ENCODE measurements around the gene HPS6. TPM values are rescaled to one million over a fixed set of nuclear protein-coding genes. Genes with fewer than 3 reads are reported as not detected.
A peak's percentile ranks its signal among the peaks of the same experiment; 100 is the strongest.

Gene HPS6
- total and polyA plus RNA-seq, 9 of the 15 experiments (the other 6 are each of a cell fraction or from before 2014, with no cell fraction given): 0.45 to 14.0 (median 4.5) TPM

DNA sequence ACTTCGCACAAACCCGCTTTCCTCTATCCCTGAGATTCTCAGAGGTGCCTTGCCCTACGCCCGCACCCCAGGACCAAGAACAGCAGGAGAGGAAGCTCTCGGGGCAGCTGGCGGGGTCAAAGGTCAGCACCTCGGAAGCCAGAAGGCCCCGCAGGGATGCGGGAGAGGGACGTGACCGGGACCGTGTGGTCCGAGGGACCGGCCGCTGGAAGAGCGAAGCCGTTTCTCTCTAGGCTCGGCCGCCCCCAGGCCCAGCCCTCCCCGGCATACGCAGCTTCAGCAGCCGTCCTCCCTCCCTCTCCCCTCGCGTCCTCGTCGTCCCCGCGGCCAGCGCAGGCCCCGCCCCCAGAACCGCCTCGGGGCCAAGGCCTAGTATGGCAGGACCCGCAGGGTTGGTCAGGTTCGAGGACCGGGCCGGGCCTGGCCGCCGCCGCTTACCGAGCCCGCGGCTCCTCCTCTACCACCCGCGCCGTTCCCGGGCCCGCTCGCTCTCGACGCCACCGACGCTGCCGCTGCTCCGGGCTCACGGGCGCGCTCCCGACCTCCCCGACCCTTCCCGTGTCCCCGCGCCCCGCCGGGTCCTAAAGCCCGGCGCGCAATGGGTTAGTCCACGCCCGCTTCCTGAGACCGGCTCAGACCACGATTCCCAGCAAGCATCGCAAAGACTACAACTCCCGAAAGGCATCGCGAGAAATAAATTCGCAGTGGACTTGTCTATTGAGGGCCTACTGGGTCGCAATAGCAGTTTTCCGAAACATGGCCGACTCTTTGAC, 9.3 kb upstream of the HPS6 start, which contains the start of gene ARMH3 (continued):
- TF ChIP-seq NONO (IDR thresholded peaks at IDR 0.05; ENCODE audit: low read depth in 2 of 2, low read length in 1 of 2): peak; percentile 45 to 71; a peak in 3 of 4 replicates
- TF ChIP-seq SREBF2 (CRISPR knock-in tag; IDR thresholded peaks at IDR 0.05): no peak
- TF ChIP-seq ZC3H11A (IDR thresholded peaks at IDR 0.05; ENCODE audit: low read depth, low read length): no peak
- TF ChIP-seq, protein P1, sequence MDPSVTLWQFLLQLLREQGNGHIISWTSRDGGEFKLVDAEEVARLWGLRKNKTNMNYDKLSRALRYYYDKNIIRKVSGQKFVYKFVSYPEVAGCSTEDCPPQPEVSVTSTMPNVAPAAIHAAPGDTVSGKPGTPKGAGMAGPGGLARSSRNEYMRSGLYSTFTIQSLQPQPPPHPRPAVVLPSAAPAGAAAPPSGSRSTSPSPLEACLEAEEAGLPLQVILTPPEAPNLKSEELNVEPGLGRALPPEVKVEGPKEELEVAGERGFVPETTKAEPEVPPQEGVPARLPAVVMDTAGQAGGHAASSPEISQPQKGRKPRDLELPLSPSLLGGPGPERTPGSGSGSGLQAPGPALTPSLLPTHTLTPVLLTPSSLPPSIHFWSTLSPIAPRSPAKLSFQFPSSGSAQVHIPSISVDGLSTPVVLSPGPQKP (CRISPR knock-in tag; IDR thresholded peaks at IDR 0.05): no peak
- TF ChIP-seq, protein P2, sequence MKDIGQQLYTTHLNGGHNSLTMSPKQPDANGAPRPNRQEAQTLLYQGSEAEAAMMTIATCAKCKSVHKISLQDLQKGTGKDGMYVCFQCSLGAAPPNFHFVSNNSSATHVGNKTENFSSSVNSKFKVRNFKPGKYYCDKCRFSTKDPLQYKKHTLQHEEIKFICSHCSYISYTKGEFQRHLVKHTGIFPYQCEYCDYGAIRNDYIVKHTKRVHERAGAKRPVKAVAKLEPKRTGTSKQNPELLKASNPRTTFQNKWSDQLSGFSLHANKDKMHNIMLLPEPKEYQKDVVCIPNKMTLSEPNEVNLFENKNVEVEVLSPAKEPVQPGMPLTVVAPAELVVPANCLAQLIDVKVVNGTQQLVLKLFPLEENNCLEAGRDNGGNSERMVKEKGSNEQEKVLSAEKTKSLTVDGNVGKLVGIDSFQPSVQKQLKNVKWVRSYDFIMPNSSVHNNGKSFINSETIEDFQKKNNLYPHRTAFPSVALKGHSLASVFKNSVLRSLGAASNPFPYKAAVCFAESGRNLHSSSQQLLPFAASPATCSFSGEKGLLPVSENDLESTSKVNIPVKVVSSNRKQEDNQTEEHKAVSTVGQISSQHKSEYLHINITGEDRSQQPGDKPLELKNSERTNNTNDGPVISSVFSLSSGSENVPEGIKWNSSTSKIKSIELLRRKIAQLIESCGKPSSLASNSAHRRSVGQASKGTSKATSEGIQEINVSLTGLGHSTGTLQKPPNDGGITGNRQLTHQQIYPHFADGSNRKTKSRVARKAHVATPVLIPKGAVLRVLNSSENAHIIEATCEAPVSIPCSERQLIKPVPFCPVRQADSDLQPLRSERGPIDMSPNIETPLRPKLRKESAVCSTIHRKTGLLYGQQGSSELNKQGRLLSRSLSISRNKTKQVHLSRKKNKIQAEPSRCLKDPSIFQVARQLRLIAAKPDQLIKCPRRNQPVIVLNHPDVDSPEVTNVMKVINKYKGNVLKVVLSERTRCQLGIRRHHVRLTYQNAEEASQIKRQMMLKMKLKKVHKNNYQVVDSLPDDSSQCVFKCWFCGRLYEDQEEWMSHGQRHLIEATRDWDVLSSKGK (CRISPR knock-in tag; IDR thresholded peaks at IDR 0.05): no peak
- TF ChIP-seq KLF13 (tag; IDR thresholded peaks at IDR 0.05; ENCODE audit: borderline replicate concordance, low read depth): 0 out of 2 replicates have a peak, but pooled peaks have one; percentile 28
- TF ChIP-seq NRF1 (conservative IDR thresholded peaks at IDR 0.05 in 1 of 2, IDR thresholded peaks at IDR 0.05 in 1 of 2): peak; percentile 75 to 81
- no peak for TF ChIP-seq ZSCAN29 (IDR thresholded peaks at IDR 0.05)
- TF ChIP-seq, protein P3, sequence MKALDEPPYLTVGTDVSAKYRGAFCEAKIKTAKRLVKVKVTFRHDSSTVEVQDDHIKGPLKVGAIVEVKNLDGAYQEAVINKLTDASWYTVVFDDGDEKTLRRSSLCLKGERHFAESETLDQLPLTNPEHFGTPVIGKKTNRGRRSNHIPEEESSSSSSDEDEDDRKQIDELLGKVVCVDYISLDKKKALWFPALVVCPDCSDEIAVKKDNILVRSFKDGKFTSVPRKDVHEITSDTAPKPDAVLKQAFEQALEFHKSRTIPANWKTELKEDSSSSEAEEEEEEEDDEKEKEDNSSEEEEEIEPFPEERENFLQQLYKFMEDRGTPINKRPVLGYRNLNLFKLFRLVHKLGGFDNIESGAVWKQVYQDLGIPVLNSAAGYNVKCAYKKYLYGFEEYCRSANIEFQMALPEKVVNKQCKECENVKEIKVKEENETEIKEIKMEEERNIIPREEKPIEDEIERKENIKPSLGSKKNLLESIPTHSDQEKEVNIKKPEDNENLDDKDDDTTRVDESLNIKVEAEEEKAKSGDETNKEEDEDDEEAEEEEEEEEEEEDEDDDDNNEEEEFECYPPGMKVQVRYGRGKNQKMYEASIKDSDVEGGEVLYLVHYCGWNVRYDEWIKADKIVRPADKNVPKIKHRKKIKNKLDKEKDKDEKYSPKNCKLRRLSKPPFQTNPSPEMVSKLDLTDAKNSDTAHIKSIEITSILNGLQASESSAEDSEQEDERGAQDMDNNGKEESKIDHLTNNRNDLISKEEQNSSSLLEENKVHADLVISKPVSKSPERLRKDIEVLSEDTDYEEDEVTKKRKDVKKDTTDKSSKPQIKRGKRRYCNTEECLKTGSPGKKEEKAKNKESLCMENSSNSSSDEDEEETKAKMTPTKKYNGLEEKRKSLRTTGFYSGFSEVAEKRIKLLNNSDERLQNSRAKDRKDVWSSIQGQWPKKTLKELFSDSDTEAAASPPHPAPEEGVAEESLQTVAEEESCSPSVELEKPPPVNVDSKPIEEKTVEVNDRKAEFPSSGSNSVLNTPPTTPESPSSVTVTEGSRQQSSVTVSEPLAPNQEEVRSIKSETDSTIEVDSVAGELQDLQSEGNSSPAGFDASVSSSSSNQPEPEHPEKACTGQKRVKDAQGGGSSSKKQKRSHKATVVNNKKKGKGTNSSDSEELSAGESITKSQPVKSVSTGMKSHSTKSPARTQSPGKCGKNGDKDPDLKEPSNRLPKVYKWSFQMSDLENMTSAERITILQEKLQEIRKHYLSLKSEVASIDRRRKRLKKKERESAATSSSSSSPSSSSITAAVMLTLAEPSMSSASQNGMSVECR (CRISPR knock-in tag; IDR thresholded peaks at IDR 0.05): peak; percentile 76
- no peak for TF ChIP-seq ZNF444 (CRISPR knock-in tag; IDR thresholded peaks at IDR 0.05)
- TF ChIP-seq, protein P4, sequence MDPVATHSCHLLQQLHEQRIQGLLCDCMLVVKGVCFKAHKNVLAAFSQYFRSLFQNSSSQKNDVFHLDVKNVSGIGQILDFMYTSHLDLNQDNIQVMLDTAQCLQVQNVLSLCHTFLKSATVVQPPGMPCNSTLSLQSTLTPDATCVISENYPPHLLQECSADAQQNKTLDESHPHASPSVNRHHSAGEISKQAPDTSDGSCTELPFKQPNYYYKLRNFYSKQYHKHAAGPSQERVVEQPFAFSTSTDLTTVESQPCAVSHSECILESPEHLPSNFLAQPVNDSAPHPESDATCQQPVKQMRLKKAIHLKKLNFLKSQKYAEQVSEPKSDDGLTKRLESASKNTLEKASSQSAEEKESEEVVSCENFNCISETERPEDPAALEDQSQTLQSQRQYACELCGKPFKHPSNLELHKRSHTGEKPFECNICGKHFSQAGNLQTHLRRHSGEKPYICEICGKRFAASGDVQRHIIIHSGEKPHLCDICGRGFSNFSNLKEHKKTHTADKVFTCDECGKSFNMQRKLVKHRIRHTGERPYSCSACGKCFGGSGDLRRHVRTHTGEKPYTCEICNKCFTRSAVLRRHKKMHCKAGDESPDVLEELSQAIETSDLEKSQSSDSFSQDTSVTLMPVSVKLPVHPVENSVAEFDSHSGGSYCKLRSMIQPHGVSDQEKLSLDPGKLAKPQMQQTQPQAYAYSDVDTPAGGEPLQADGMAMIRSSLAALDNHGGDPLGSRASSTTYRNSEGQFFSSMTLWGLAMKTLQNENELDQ (CRISPR knock-in tag; IDR thresholded peaks at IDR 0.05; ENCODE audit: borderline replicate concordance): no peak
- peak; percentile 59 for TF ChIP-seq CHD2 (IDR thresholded peaks at IDR 0.05; ENCODE audit: low read depth, low read length)
- TF ChIP-seq EP400 (IDR thresholded peaks at IDR 0.05): peak; percentile 43; the same call in 1 of the 2 replicates
- TF ChIP-seq ZEB2 (IDR thresholded peaks at IDR 0.05): no peak
- peak; percentile 68 to 89; a peak in 3 of 4 replicates for TF ChIP-seq MAZ (CRISPR knock-in tag; conservative IDR thresholded peaks at IDR 0.05 in 1 of 2, IDR thresholded peaks at IDR 0.05 in 1 of 2)
- TF ChIP-seq ZNF561 (CRISPR knock-in tag; conservative IDR thresholded peaks at IDR 0.05): no peak

Measured in K562 (cell line).